IMR-90 (cell line): ENCODE measurements around the gene MTMR3. TPM values are rescaled to one million over a fixed set of nuclear protein-coding genes. Genes with fewer than 3 reads are reported as not detected.

Source experiments
- ATAC-seq: fragments of 200-7000 bp; cut with Tn5 transposase; 2 replicates; pipeline ENCODE4 v1.9.1; 2020; ENCODE audit warnings: low read depth, mild to moderate bottlenecking, moderate library complexity
- BruUV-seq: library from RNA; stranded (reverse); fragments of 400-500 nt; replicated peaks from 2 replicates; lab custom pipeline; 2021; lab: Mats Ljungman, UMichigan
- CTCF ChIA-PET: fragments of 300-600 bp; formaldehyde crosslinking; extraction: SDS; loops from one replicate; lab custom pipeline; 2021; ENCODE audit warnings: antibody characterized with exemption; lab: Yijun Ruan, JAX
- POLR2A ChIA-PET: fragments of 300-600 bp; sonication (Branson Sonifier 250); formaldehyde crosslinking; loops from one replicate; lab custom pipeline; 2022; ENCODE audit warnings: antibody characterized with exemption; ENCODE audit not compliant: unreplicated experiment; lab: Charles Lee
- DNase-seq: peaks from one replicate; pipeline ENCODE4 v3.0.0; 2013
- H2AFZ ChIP-seq: replicated peaks from 2 replicates; pipeline ENCODE3; 2013; ENCODE audit warnings: low read length, mild to moderate bottlenecking; ENCODE audit not compliant: poor library complexity
- H2AK5ac ChIP-seq: 2 replicates; pipeline ENCODE4 v1.6.1; 2013; ENCODE audit warnings: low read depth, low read length, inconsistent platforms
- H2AK9ac ChIP-seq: replicated peaks from 2 replicates; pipeline ENCODE3; 2013; ENCODE audit warnings: mild to moderate bottlenecking, low read depth, low read length, moderate library complexity; ENCODE audit not compliant: poor library complexity
- H2BK120ac ChIP-seq: 2 replicates; pipeline ENCODE4 v1.6.1; 2013; ENCODE audit warnings: low read depth, low read length, inconsistent platforms
- H2BK15ac ChIP-seq: 3 replicates; pipeline ENCODE4 v1.6.1; 2013; ENCODE audit warnings: low read depth, low read length, inconsistent platforms
- H2BK20ac ChIP-seq: 2 replicates; pipeline ENCODE4 v1.6.1; 2013; ENCODE audit warnings: low read depth, mild to moderate bottlenecking, inconsistent platforms, low read length, moderate library complexity
- H2BK5ac ChIP-seq: 2 replicates; pipeline ENCODE4 v1.6.1; 2013; ENCODE audit warnings: mild to moderate bottlenecking, low read depth, low read length, inconsistent platforms; ENCODE audit not compliant: poor library complexity, severe bottlenecking
- H3K14ac ChIP-seq: replicated peaks from 2 replicates; pipeline ENCODE4 v1.6.1; 2013; ENCODE audit warnings: low read depth, low read length, inconsistent platforms
- H3K18ac ChIP-seq: 2 replicates; pipeline ENCODE4 v1.6.1; 2013; ENCODE audit warnings: low read depth, low read length, control low read depth
- H3K23ac ChIP-seq: 2 replicates; pipeline ENCODE4 v1.6.1; 2013; ENCODE audit warnings: low read depth, low read length, inconsistent platforms
- H3K27ac ChIP-seq: 2 replicates; pipeline ENCODE4 v1.5.1; 2013; ENCODE audit warnings: mild to moderate bottlenecking, control low read depth, low read length; ENCODE audit not compliant: insufficient read depth
- H3K27me3 ChIP-seq: 2 replicates; pipeline ENCODE4 v1.6.1; 2013; ENCODE audit warnings: low read length; ENCODE audit not compliant: control insufficient read depth, insufficient read depth
- H3K36me3 ChIP-seq: 2 replicates; pipeline ENCODE4 v1.6.1; 2013; ENCODE audit warnings: low read length, mixed read lengths; ENCODE audit not compliant: control insufficient read depth, insufficient read depth
- H3K4ac ChIP-seq: 2 replicates; pipeline ENCODE4 v1.6.1; 2013; ENCODE audit warnings: low read depth, low read length, inconsistent platforms
- H3K4me1 ChIP-seq: 2 replicates; pipeline ENCODE4 v1.6.1; 2013; ENCODE audit warnings: low read length, mixed read lengths; ENCODE audit not compliant: control insufficient read depth, insufficient read depth
- H3K4me2 ChIP-seq: 2 replicates; pipeline ENCODE4 v1.6.1; 2013; ENCODE audit warnings: low read depth, mild to moderate bottlenecking, control low read depth, low read length, moderate library complexity
- H3K4me3 ChIP-seq: 2 replicates; pipeline ENCODE4 v1.5.1; 2013; ENCODE audit warnings: low read depth, mild to moderate bottlenecking, control low read depth, low read length, moderate library complexity; ENCODE audit not compliant: insufficient read depth
- H3K56ac ChIP-seq: 2 replicates; pipeline ENCODE4 v1.6.1; 2013; ENCODE audit warnings: low read length, inconsistent platforms; ENCODE audit not compliant: insufficient read depth; ENCODE audit errors: extremely low read depth
- H3K79me1 ChIP-seq, 2 experiments: 2 replicates each; pipeline ENCODE4 v1.6.1; 2013; ENCODE audit warnings: low read length in 2 of 2, inconsistent platforms in 1 of 2, low read depth in 1 of 2
- H3K9ac ChIP-seq: 2 replicates; pipeline ENCODE4 v1.6.1; 2013; ENCODE audit warnings: low read depth, low read length, control low read depth
- H3K9me1 ChIP-seq: 2 replicates; pipeline ENCODE4 v1.6.1; 2013; ENCODE audit warnings: low read length, inconsistent platforms; ENCODE audit not compliant: insufficient read depth
- H3K9me3 ChIP-seq: 2 replicates; pipeline ENCODE4 v1.6.1; 2013; ENCODE audit warnings: low read length; ENCODE audit not compliant: control insufficient read depth, insufficient read depth
- H4K20me1 ChIP-seq: 2 replicates; pipeline ENCODE4 v1.6.1; 2013; ENCODE audit warnings: low read length, inconsistent platforms; ENCODE audit not compliant: insufficient read depth
- H4K5ac ChIP-seq: 2 replicates; pipeline ENCODE4 v1.6.1; 2013; ENCODE audit warnings: mild to moderate bottlenecking, low read depth, low read length, control low read depth
- H4K8ac ChIP-seq, 2 experiments: 2 replicates each; pipeline ENCODE4 v1.6.1; 2013; ENCODE audit warnings: low read depth in 2 of 2, low read length in 2 of 2, control low read depth in 1 of 2, inconsistent platforms in 1 of 2
- H4K91ac ChIP-seq: 2 replicates; pipeline ENCODE4 v1.6.1; 2013; ENCODE audit warnings: low read depth, low read length, inconsistent platforms; ENCODE audit not compliant: insufficient read depth
- CHD1 ChIP-seq: IDR thresholded peaks from 2 replicates; pipeline ENCODE4 v1.6.1; 2012; ENCODE audit warnings: low read depth, low read length, improper control_type of control experiment
- CTCF ChIP-seq: conservative IDR thresholded peaks from 2 replicates; pipeline ENCODE4 v1.5.1; 2012; ENCODE audit warnings: mild to moderate bottlenecking, low read depth, low read length, improper control_type of control experiment
- FOS ChIP-seq: fragments of 150-350 bp; IDR thresholded peaks from 2 replicates; pipeline ENCODE4 v1.6.1; 2016; ENCODE audit warnings: low read depth, low read length
- MXI1 ChIP-seq: IDR thresholded peaks from 2 replicates; pipeline ENCODE4 v1.6.1; 2012; ENCODE audit warnings: low read depth, mild to moderate bottlenecking, low read length, moderate library complexity, borderline replicate concordance
- NFE2L2 ChIP-seq: fragments of 150-350 bp; IDR thresholded peaks from 2 replicates; pipeline ENCODE4 v1.6.1; 2016; ENCODE audit warnings: low read depth, mild to moderate bottlenecking, low read length
- RAD21 ChIP-seq: IDR thresholded peaks from 2 replicates; pipeline ENCODE4 v1.6.1; 2012; ENCODE audit warnings: low read length, improper control_type of control experiment
- RCOR1 ChIP-seq: IDR thresholded peaks from 2 replicates; pipeline ENCODE4 v1.6.1; 2012; ENCODE audit warnings: mild to moderate bottlenecking, low read length, improper control_type of control experiment; ENCODE audit not compliant: insufficient replicate concordance
- SMC3 ChIP-seq: fragments of 150-350 bp; IDR thresholded peaks from 2 replicates; pipeline ENCODE4 v1.6.1; 2016; ENCODE audit warnings: low read depth, mild to moderate bottlenecking, antibody characterized with exemption, low read length, moderate library complexity
- dilution Hi-C: fragments of 300-500 bp; cut with HindIII; formaldehyde crosslinking; loops from one replicate; pipeline ENCODE4 v1.14.3; 2018; ENCODE audit warnings: low sequenced_read_pairs; ENCODE audit not compliant: unreplicated experiment
- in situ Hi-C: fragments of 300-500 bp; cut with MboI; formaldehyde crosslinking; loops from 3 replicates; pipeline ENCODE4 v1.14.3; 2019; ENCODE audit warnings: low sequenced_read_pairs, inconsistent platforms, mixed read lengths
- intact Hi-C: fragments of 100-400 bp; cut with micrococcal nuclease; formaldehyde crosslinking; loops from 2 replicates; pipeline ENCODE4 v1.10.0; 2022
- polyA plus RNA-seq, 3 experiments: library from polyadenylated mRNA; depleted of rRNA; stranded (reverse); fragments of >200 nt; gene quantifications; 2 replicates each; pipeline ENCODE4 v1.2.3, GENCODE V29; 2012; ENCODE audit warnings: low replicate concordance in 1 of 3
- total RNA-seq: library from RNA; depleted of rRNA; stranded (reverse); fragments of >200 nt; gene quantifications from 2 replicates; pipeline ENCODE4 v1.2.3, GENCODE V29; 2012

Gene MTMR3
- total and polyA plus RNA-seq, 2 of the 4 experiments (the other 2 are of a cell fraction) = 21.3 to 29.4 TPM

- H3K4ac ChIP-seq = no peak overlapping the region
- H3K27ac ChIP-seq = no peak overlapping the region
- H4K91ac ChIP-seq = no peak overlapping the region
- H3K56ac ChIP-seq = no peak overlapping the region
- no peak overlapping the region for H2BK5ac ChIP-seq
- H3K4me3 ChIP-seq = no peak overlapping the region
- no peaks in the 10 kb centered on the region for H3K4me1 ChIP-seq
- H2AFZ ChIP-seq = no peak overlapping the region
- H3K4me2 ChIP-seq = no peak overlapping the region
- no peaks in the 10 kb centered on the region for H3K79me1 ChIP-seq
- no peak overlapping the region for H4K8ac ChIP-seq
- H3K9ac ChIP-seq = no peak overlapping the region
- TF ChIP-seq CHD1 (no peak), RCOR1 (no peak), RAD21 (no peak), SMC3 (no peak), FOS (no peak), MXI1 (no peak), NFE2L2 (no peak), CTCF (no peak)
- H4K20me1 ChIP-seq = no peaks in the 10 kb centered on the region
- H3K14ac ChIP-seq = no peak overlapping the region
- dilution Hi-C loops = no loop called here
- no peak overlapping the region for H2AK5ac ChIP-seq
- no peak overlapping the region for H3K18ac ChIP-seq
- H3K36me3 ChIP-seq = no peaks in the 10 kb centered on the region
- H2AK9ac ChIP-seq = no peak overlapping the region
- ChIA-PET CTCF (interaction anchor here (0.6 kb wide), 1 partner anchor 26 kb away, joined by 10 read pairs; no protein-coding TSS in a partner anchor), POLR2A (no interaction called here)
- H3K27me3 ChIP-seq = no peaks in the 10 kb centered on the region
- intact Hi-C loops = no loop called here
- no peak overlapping the region for H4K5ac ChIP-seq
- 0 out of 2 replicates have a peak, but pooled peaks cover 3% of the 10 kb centered on the region for H3K9me3 ChIP-seq
- H2BK15ac ChIP-seq = no peak overlapping the region
- in situ Hi-C loops = no loop called here
- no peak overlapping the region for H2BK20ac ChIP-seq
- no peak for DNase-seq
- H3K9me1 ChIP-seq = no peaks in the 10 kb centered on the region
- no TSS peak for BruUV-seq
- no peak for ATAC-seq
- H3K23ac ChIP-seq = no peak overlapping the region
- no peak overlapping the region for H2BK120ac ChIP-seq
Observed at GRCh38 chr22:30054764-30055069, 171.7 kb downstream of the MTMR3 start.
